IPS DF 4.7 (cell line): Measurements from ENCODE around the gene PPME1.
"Not testable (repeated sequence)": the region's sequence is repeated elsewhere in the genome, so short reads cannot be mapped to it uniquely, and the experiment has no call there.

ENCODE experiments used
- DNase-seq: peaks from one replicate; pipeline ENCODE4 v3.0.0-alpha.2; 2013; ENCODE audit warnings: low spot score; ENCODE audit errors: extremely low read depth

PPME1 gene

GRCh38 chr11:74170694-74171629 lies at the start of gene PPME1, which contains the start of gene C2CD3:
Gene PPME1, plus strand, starts transcription at chr11:74171289. Its CDS starts 133 bp downstream, at chr11:74171422.
Gene C2CD3, minus strand, starts transcription at chr11:74171002. Its CDS starts 210 bp downstream, at chr11:74170792.
- DNase-seq, result peak; percentile 98

- no peak for DNase-seq
Measured at GRCh38 chr11:74121804-74122203, 49.3 kb upstream of the PPME1 start.

DNA sequence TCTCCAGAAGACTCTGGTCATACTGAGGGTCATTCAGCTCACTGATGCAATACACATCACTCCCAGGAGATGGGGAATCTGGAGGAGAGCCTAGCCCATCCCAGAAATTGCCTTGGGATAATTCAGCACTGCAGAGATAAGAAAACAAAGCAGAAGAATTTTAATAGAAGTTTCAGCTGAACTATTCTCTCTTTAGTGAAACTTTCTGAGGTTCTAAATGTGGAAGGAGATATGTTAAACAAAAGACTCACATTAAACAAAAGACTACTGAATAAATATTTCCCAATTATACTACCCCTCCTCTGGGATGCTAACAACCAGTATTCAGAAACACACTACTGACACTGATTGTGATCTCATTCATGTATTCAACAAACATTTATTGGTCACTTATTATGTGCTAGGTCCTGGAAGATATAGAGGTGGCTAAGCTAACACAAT lies 48.1 kb upstream of the PPME1 start:
- no peak for DNase-seq

- DNase-seq, result not testable (repeated sequence)
Measured at GRCh38 chr11:74129121-74129520, 42.0 kb upstream of the PPME1 start.

- DNase-seq, result no peak
Measured at GRCh38 chr11:74132833-74133232, 38.3 kb upstream of the PPME1 start.

DNA sequence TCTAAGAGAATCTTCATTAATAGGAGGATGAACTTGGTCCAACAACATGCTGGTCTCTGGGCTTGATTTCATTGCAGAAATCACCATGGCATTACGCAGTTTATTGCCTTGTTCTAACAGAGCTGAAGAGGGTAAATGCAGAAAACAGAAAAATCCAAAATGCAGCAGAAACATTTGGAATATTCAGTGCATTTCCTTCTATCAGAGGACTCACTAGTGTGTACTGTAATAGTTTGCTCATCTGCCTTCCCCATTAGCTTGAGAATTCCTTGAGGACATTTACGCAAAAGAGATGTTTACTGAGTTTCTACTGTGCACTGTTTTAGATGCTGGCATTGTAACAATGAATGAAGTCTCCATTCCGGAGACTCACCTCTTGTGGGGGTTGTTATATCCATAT lies 37.7 kb upstream of the PPME1 start:
- DNase-seq, result no peak

DNA sequence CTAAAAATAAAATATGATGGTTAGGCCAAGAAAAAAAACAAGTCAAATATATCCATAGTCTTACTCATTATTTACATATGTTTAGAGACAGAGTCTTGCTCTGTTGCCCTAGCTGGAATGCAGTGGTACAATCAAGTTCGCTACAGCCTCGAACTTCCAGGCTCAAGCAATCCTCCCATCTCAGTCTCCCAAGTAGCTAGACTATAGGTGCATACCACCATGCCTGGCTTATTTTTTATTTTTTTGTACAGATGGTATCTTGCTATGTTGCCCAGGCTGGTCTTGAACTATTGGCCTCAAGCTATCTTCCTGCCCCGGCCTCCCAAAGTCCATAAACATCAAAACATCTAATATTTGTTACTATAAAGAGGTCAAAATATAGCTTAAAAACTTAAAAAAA lies 36.4 kb upstream of the PPME1 start:
- no peak for DNase-seq

- no peak for DNase-seq
Measured at GRCh38 chr11:74135127-74135840, 35.8 kb upstream of the PPME1 start.

DNA sequence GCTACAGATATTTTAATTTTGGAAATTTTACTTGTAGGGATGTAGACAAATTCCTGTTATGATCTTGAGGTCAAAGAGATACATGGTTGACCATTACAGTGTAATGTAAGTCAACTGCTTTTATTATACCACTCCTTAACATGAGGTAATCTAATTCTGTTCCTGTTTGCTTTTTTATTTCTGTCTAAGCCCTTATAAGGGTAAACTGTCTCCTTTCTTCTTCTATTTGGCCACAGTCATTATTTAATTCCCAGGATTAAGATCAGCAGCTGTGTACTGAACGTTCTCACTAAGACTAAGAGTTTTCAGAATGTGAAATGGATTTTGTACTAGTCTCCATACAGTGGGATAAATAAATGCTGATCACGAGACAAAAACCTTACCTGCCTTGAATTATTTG lies 33.1 kb upstream of the PPME1 start:
- no peak for DNase-seq

- DNase-seq, result no peak
Measured at GRCh38 chr11:74138572-74138971, 32.5 kb upstream of the PPME1 start.

DNA sequence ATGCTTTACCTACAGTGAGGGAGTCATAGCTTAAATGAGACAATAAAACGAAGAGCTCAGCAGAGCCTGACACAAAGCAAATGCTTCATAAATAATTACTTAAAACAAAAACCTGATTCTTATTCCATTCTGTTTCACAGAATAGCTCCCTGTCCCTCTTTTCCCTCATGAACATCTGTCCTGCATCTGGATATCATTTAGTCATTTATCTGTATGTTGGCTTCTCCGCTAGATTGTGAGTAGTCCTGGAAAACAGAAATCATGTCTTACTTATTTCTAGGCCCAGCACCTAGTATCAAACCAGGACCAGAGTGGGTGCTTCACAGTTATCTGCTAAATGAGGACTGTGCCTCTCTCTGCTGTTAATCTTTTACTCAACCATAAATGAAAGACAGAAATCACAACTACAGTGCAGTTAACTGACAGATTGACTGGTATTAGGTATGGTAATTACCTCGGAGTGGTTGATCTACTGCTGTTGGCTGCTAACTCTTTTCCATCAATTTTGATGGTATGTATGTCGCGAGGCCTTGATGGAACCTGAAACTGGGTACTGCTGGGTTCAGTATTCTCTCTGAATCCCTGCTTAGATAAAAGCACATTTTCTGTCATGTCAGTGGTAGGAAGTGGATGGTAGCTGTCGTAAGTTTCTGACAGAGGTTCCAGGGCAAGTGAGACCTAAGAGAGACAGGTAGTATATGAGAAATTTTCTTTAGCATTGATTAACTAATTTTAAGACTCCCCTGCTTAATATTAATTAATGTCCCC lies 31.8 kb upstream of the PPME1 start:
- DNase-seq, result no peak

DNA sequence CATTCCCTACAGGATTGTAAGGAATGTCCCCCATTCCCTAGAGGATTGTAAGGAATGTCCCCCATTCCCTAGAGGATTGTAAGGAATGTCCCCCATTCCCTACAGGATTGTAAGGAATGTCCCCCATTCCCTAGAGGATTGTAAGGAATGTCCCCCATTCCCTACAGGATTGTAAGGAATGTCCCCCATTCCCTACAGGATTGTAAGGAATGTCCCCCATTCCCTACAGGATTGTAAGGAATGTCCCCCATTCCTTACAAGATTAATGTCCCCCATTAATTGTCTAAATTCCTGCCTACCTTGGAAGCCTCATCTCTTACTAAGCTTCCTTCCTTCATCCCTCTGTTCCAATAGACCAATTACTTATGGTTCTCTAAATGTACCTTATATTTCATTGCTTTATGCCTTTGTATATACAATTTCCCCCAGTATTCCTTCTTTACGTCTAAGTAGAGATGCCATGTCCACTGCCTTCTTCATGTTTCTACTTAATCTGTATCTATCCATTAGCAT lies 31.1 kb upstream of the PPME1 start:
- not testable (repeated sequence) for DNase-seq

- no peak for DNase-seq
Measured at GRCh38 chr11:74141241-74141695, 29.8 kb upstream of the PPME1 start.

GRCh38 chr11:74141908-74142307 lies 29.2 kb upstream of the PPME1 start:
- no peak for DNase-seq

- no peak for DNase-seq
Measured at GRCh38 chr11:74142624-74143023, 28.5 kb upstream of the PPME1 start.

GRCh38 chr11:74144592-74144991 lies 26.5 kb upstream of the PPME1 start:
- DNase-seq, result no peak

GRCh38 chr11:74147199-74147929 lies 23.7 kb upstream of the PPME1 start:
- DNase-seq, result no peak

DNA sequence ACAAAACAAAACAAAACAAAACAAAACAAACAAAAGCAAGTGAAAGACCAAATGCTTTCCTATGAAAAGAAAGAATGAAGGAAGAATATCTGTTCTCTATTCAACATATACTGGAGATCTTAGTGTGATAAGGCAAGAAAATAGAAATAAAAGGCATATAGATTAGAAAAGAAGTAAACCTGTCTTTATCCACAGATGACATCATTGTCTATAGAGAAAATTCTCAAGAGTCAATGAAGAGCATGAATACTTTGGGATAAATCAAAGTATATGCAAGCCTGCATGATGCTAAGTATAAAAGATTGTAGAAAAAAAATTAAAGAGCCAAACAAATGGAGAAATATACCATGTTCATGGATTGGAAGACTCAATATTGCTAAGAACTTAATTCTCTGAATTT lies 17.9 kb upstream of the PPME1 start:
- DNase-seq, result no peak

- no peak for DNase-seq
Measured at GRCh38 chr11:74154620-74155281, 16.3 kb upstream of the PPME1 start.

- DNase-seq, result no peak
Measured at GRCh38 chr11:74157169-74157568, 13.9 kb upstream of the PPME1 start.
